ENCODE measurements around the gene SLC39A13. TPM values are rescaled to one million over a fixed set of nuclear protein-coding genes. Genes with fewer than 3 reads are reported as not detected.

SLC39A13 gene
- total and polyA plus RNA-seq, 5 donors = 41.7 to 61.6 (median 45.0) TPM

GRCh38 chr11:47434011-47434786 lies 25.8 kb downstream of the SLC39A13 start:
- Histone ChIP-seq H3K27ac (ENCODE audit: low read length) (no peak overlapping the region), H3K9me3 (ENCODE audit: control insufficient read depth, low read length) (no peaks in the 10 kb centered on the region), H3K27me3 (ENCODE audit: control insufficient read depth, insufficient read depth) (no peaks in the 10 kb centered on the region), H3K4me3 (ENCODE audit: low read length) (no peak overlapping the region), H3K4me1 (ENCODE audit: control insufficient read depth, insufficient read depth, low read length) (no peaks in the 10 kb centered on the region)
- intact Hi-C loops (cut with DNase I) = no loop called here
- peak in 1 of 3 donors; percentile 47 for DNase-seq
- ATAC-seq = peak; percentile 40 to 56
- 70% methylated on average over 7 of the region's 7 CpGs for WGBS

DNA sequence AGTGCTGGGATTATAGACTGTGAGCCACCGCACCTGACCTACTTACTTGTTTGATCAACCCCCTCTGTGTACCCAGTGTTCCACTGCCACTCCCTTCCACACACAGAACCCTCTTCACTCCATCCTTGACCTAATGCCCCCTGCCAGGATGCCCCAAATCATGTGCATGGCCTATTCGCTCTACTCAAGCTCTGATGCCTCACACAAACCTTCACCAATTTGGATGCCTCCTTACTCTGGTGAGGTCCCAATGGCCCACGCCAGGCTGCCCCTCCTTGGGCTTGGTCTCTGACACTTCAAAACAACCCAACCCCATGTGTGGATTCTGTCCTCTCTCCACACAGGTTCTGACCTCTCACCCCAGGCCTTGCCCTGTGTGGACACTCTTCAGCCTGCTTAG lies 27.3 kb downstream of the SLC39A13 start:
- Histone ChIP-seq H3K27ac (ENCODE audit: low read length) (no peak overlapping the region), H3K4me1 (ENCODE audit: control insufficient read depth, insufficient read depth, low read length) (no peaks in the 10 kb centered on the region), H3K9me3 (ENCODE audit: control insufficient read depth, low read length) (no peaks in the 10 kb centered on the region), H3K27me3 (ENCODE audit: control insufficient read depth, insufficient read depth) (no peaks in the 10 kb centered on the region), H3K4me3 (ENCODE audit: low read length) (no peak overlapping the region)
- DNase-seq (peak in 1 of 3 donors; percentile 18), ATAC-seq (no peak)
- intact Hi-C loops (cut with DNase I) = no loop called here
- WGBS = 92% methylated on average over 3 of the region's 3 CpGs

GRCh38 chr11:47436726-47437125 lies 28.3 kb downstream of the SLC39A13 start:
- Histone ChIP-seq H3K4me1 (ENCODE audit: control insufficient read depth, insufficient read depth, low read length) (no peaks in the 10 kb centered on the region), H3K27ac (ENCODE audit: low read length) (no peak overlapping the region), H3K9me3 (ENCODE audit: control insufficient read depth, low read length) (no peaks in the 10 kb centered on the region), H3K27me3 (ENCODE audit: control insufficient read depth, insufficient read depth) (no peaks in the 10 kb centered on the region), H3K4me3 (ENCODE audit: low read length) (no peak overlapping the region)
- 97% methylated on average over 3 of the region's 3 CpGs for WGBS
- no peak for ATAC-seq
- DNase-seq = no peak
- intact Hi-C loops (cut with DNase I) = no loop called here

- H3K9me3 ChIP-seq (ENCODE audit: control insufficient read depth, low read length) = no peaks in the 10 kb centered on the region
- intact Hi-C loops (cut with DNase I) = no loop called here
- DNase-seq = no peak
- H3K4me1 ChIP-seq (ENCODE audit: control insufficient read depth, insufficient read depth, low read length) = no peaks in the 10 kb centered on the region
- no peak for ATAC-seq
- H3K27me3 ChIP-seq (ENCODE audit: control insufficient read depth, insufficient read depth) = no peaks in the 10 kb centered on the region
- no peak overlapping the region for H3K27ac ChIP-seq (ENCODE audit: low read length)
- H3K4me3 ChIP-seq (ENCODE audit: low read length) = no peak overlapping the region
- 80% methylated on average over 11 of the region's 11 CpGs for WGBS
Observed at GRCh38 chr11:47437218-47437745, 28.9 kb downstream of the SLC39A13 start.

DNA sequence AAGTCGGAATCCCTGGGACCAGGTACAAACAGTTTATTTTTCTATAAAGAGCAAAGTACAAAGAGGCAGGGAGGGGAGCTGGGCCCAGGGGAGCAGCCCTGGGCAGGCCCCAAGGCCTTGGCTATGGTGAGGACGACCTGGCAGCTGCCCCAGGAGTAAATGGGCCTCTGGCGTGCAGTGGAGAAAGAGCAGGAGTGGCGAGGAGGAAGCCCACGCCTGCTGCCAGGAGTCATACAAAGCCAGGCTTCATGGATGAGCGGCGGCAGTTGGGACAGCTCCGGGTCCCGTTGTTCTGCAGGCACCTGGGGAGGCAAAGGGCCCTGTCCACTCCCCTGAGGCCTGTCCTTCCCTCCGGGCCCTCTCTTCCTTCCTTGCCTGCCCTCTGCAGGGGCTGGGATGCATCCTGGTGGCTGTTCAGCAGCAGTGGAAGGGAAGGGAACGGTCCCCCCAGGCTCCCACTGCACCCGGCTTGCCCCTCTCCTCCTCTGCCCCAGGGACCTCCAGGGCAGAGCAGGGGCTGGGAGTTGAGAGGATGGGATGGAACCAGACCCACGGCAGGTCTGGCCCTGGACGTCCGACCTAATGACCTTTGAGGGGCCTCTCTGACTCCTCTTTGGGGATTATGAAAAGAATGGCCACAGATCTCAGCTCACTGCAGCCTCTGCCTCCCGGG lies 29.5 kb downstream of the SLC39A13 start:
- 57% methylated on average over 16 of the region's 16 CpGs for WGBS
- Histone ChIP-seq H3K9me3 (ENCODE audit: control insufficient read depth, low read length) (no peaks in the 10 kb centered on the region), H3K27me3 (ENCODE audit: control insufficient read depth, insufficient read depth) (no peaks in the 10 kb centered on the region), H3K4me3 (ENCODE audit: low read length) (no peak overlapping the region), H3K4me1 (ENCODE audit: control insufficient read depth, insufficient read depth, low read length) (no peaks in the 10 kb centered on the region), H3K27ac (ENCODE audit: low read length) (no peak overlapping the region)
- peak; percentile 20 to 25 for ATAC-seq
- DNase-seq = peak in 1 of 3 donors; percentile 60
- intact Hi-C loops (cut with DNase I) = no loop called here

DNA sequence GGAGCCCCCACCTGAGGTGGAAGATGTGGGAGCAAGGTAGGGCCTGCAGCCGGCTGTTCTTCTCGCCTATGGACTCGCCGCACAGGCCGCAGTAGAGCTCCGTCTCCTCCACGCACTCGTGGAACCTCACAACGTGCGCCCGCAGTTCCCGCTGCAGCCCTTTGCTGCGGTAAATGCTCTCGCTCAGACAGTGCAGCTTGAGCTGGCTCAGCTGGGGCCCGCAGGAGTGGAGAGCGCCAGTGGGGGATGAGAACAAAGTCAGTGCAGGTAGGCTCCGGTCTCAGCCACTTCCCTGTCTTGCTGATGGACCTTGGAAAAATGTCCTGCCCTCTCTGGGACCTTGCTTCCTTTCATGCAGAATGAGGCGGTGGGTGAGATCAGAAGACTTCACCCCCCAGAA lies 30.3 kb downstream of the SLC39A13 start:
- no peaks in the 10 kb centered on the region for H3K4me1 ChIP-seq (ENCODE audit: control insufficient read depth, insufficient read depth, low read length)
- H3K9me3 ChIP-seq (ENCODE audit: control insufficient read depth, low read length) = no peaks in the 10 kb centered on the region
- ATAC-seq = no peak
- intact Hi-C loops (cut with DNase I) = no loop called here
- no peak overlapping the region for H3K27ac ChIP-seq (ENCODE audit: low read length)
- peak in 1 of 3 donors; percentile 36 for DNase-seq
- 89% methylated on average over 18 of the region's 18 CpGs for WGBS
- H3K27me3 ChIP-seq (ENCODE audit: control insufficient read depth, insufficient read depth) = no peaks in the 10 kb centered on the region
- no peak overlapping the region for H3K4me3 ChIP-seq (ENCODE audit: low read length)

DNA sequence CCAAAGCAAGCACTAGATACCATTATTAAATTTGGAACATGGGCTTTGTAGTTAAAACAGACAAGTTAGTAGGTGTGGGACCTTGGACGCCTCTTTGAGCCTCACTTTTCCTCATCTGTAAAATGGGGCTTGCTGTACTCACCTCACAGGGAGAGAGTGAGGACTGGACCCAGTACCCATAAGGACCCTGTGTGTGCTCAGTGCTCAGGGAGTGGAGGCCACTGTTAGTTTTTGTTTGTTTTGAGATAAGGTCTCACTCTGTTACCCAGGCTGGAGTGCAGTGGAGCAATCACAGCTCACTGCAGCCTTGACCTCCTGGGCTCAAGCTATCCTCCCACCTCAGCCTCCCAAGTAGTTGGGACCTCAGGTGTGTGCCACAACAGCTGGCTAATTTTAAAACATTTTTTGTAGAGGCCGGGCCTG lies 31.7 kb downstream of the SLC39A13 start:
- Histone ChIP-seq H3K4me3 (ENCODE audit: low read length) (no peak overlapping the region), H3K27me3 (ENCODE audit: control insufficient read depth, insufficient read depth) (no peaks in the 10 kb centered on the region), H3K4me1 (ENCODE audit: control insufficient read depth, insufficient read depth, low read length) (no peaks in the 10 kb centered on the region), H3K27ac (ENCODE audit: low read length) (no peak overlapping the region), H3K9me3 (ENCODE audit: control insufficient read depth, low read length) (no peaks in the 10 kb centered on the region)
- WGBS = 96% methylated on average over 2 of the region's 2 CpGs
- intact Hi-C loops (cut with DNase I) = loop anchor here in 1 of 4 donors (10.0 kb wide), 1 partner anchor 65 kb away; the partner anchor contains the start of gene SPI1
- DNase-seq = no peak
- no peak for ATAC-seq

GRCh38 chr11:47441421-47441820 lies 33.0 kb downstream of the SLC39A13 start:
- WGBS = 84% methylated on average over 12 of the region's 12 CpGs
- intact Hi-C loops (cut with DNase I) = loop anchor here in 1 of 4 donors (10.0 kb wide), 1 partner anchor 67 kb away; the partner anchor contains the start of gene SPI1
- Histone ChIP-seq H3K4me1 (ENCODE audit: control insufficient read depth, insufficient read depth, low read length) (no peaks in the 10 kb centered on the region), H3K4me3 (ENCODE audit: low read length) (no peak overlapping the region), H3K27ac (ENCODE audit: low read length) (no peak overlapping the region), H3K27me3 (ENCODE audit: control insufficient read depth, insufficient read depth) (no peaks in the 10 kb centered on the region), H3K9me3 (ENCODE audit: control insufficient read depth, low read length) (no peaks in the 10 kb centered on the region)
- ATAC-seq (peak; percentile 7 to 15), DNase-seq (no peak)

DNA sequence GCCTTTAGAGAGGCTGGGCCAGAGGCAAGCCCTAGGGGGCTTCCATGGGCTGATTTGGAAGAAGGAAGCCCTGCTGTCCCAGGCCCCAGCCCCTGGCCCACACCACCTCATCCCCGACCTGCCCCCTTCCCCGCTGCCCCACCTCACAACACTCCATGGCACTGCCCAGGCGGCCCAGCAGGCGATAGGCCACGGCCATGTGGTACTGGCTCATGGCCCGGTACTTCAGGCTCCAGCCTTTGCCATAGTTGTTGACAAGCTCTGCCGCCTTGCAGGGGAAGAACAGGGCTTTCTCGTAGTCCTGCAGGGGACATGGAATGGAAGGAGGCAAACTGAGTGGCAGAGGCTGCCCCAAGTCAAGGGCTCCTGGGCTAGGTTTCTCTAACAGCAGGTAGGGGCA lies 34.1 kb downstream of the SLC39A13 start:
- Histone ChIP-seq H3K4me3 (ENCODE audit: low read length) (no peak overlapping the region), H3K4me1 (ENCODE audit: control insufficient read depth, insufficient read depth, low read length) (no peaks in the 10 kb centered on the region), H3K9me3 (ENCODE audit: control insufficient read depth, low read length) (no peaks in the 10 kb centered on the region), H3K27ac (ENCODE audit: low read length) (no peak overlapping the region), H3K27me3 (ENCODE audit: control insufficient read depth, insufficient read depth) (no peaks in the 10 kb centered on the region)
- DNase-seq (peak in 1 of 3 donors; percentile 74), ATAC-seq (peak; percentile 65 to 66)
- intact Hi-C loops (cut with DNase I) = loop anchor here in 1 of 4 donors (10.0 kb wide), 1 partner anchor 68 kb away; the partner anchor contains the start of gene SPI1
- 76% methylated on average over 8 of the region's 8 CpGs for WGBS

DNA sequence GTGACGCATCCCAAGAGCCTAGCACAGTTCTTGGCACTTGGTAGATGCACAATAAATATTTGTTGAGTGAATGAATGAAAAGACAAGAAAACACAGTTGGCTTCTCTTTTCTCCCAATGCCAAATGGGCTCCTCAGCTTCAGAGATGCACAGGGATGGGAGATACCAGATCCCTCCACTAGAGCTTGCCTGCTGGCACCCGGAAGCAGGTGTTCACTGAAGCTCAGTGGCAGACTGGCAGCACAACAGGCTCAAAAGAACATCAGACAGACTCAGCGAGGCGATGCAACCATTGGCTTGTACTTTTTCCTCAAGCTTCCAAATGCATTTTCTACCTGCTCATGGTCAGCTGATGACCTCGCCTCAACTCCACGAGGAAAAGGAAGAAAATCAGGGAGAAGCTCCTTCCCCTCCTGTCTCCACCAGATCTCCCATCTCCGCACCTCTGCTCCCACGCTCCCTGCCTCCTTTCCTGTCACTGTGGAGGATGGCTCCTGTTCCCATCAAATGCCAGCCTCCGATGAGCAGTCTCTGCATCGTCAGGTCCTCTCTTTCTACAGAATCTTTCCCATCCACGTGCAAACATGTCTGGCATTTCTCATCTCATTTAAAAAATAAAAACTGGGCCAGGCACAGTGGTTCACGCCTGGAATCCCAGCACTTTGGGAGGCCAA lies 34.8 kb downstream of the SLC39A13 start:
- no peak for DNase-seq
- 80% methylated on average over 12 of the region's 12 CpGs for WGBS
- intact Hi-C loops (cut with DNase I) = loop anchor here in 1 of 4 donors (10.0 kb wide), 1 partner anchor 68 kb away; the partner anchor contains the start of gene SPI1

More for the DNA sequence above, 34.8 kb downstream of the SLC39A13 start:
- Histone ChIP-seq H3K27ac (ENCODE audit: low read length) (no peak overlapping the region), H3K27me3 (ENCODE audit: control insufficient read depth, insufficient read depth) (no peaks in the 10 kb centered on the region), H3K4me3 (ENCODE audit: low read length) (no peak overlapping the region), H3K9me3 (ENCODE audit: control insufficient read depth, low read length) (no peaks in the 10 kb centered on the region), H3K4me1 (ENCODE audit: control insufficient read depth, insufficient read depth, low read length) (no peaks in the 10 kb centered on the region)
- no peak for ATAC-seq

Measured in right cardiac atrium (tissue), 5 donors.